NOMO-1 (cell line): ENCODE data around the gene NCOA7.
"Not testable (repeated sequence)": the region's sequence is repeated elsewhere in the genome, so short reads cannot be mapped to it uniquely, and the experiment has no call there.

ENCODE experiments used
- DNase-seq, 2 experiments: peaks; one replicate each; lab custom pipeline; 2025; ENCODE audit not compliant: unreplicated experiment in 2 of 2; lab: John Stamatoyannopoulos, UW

NCOA7 gene

DNA sequence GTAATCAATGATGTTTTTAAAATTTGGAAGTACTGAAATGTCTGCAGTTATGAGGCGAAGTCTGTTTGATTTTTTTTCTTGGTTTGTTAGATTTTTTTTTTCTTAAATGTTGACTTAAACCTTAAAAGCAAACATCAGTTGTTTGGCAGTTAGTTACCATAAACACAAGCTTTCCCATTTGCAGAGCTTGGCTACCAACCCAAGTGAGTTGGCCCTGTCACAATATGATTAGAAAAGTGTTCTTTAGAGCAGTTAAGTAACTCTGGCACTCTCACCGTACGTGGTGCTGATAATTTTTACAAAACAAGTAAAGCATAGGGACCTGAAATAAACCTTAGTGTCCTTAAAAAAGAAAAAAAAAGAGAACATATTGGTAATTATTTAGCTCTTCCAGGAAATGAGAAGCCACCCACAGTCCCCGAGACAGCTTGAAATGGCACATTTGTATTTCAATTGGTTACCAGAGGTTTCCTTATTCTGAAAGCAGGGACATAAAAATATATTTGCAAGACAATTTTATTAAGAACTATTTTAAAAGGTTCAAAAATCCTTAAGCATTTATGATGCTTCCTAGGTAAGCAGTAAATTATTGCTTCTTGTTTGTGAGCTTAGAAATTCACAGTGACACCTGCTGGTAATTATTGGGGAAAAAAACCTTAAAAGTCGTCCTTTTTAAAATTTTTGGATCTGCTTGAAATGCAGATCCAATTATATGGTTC, 37.4 kb upstream of the NCOA7 start:
- peak in 1 of 2 experiments; percentile 28 for DNase-seq

DNA sequence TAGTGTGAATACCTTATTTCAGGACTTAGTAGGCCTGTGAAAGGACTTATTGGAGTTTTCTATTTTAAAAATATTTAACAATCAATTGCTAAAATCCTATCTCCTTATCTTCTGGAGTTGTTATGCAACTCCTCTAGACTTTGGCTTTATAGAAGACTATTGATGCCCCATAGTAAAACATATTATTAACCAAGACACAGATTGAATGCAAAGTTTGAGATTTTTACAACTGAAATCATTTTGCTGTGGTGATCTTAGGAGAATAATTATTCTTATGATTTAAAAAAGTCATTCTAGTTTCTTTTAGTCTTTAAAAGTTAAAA, 36.9 kb upstream of the NCOA7 start:
- DNase-seq: no peak

DNA sequence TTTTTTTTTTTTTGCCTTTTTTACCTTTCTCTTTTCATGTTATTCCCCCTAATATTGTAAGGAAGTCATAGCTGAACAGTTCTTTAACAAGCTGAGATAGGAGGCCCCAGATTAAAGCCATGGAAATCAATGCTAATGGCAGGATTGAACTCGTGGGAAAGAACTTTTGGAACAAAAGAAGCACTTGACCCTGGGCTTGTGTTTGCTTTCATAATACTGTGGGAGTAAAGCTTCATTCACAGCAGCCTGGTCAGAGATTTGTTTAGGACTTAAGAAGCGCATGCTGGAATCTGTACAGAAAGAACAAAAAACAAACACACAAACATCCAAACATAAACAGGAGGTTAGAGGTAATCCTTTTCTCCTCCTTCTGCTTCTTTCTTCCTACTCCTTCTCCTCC, 36.2 kb upstream of the NCOA7 start:
- DNase-seq: no peak

DNA sequence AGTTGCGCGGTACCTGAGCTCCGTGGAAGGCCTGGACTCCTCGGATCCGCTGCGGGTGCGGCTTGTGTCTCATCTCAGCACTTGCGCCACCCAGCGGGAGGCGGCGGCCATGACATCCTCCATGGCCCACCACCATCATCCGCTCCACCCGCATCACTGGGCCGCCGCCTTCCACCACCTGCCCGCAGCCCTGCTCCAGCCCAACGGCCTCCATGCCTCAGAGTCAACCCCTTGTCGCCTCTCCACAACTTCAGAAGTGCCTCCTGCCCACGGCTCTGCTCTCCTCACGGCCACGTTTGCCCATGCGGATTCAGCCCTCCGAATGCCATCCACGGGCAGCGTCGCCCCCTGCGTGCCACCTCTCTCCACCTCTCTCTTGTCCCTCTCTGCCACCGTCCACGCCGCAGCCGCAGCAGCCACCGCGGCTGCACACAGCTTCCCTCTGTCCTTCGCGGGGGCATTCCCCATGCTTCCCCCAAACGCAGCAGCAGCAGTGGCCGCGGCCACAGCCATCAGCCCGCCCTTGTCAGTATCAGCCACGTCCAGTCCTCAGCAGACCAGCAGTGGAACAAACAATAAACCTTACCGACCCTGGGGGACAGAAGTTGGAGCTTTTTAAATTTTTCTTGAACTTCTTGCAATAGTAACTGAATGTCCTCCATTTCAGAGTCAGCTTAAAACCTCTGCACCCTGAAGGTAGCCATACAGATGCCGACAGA, 31.4 kb upstream of the NCOA7 start:
- no peak for DNase-seq

DNA sequence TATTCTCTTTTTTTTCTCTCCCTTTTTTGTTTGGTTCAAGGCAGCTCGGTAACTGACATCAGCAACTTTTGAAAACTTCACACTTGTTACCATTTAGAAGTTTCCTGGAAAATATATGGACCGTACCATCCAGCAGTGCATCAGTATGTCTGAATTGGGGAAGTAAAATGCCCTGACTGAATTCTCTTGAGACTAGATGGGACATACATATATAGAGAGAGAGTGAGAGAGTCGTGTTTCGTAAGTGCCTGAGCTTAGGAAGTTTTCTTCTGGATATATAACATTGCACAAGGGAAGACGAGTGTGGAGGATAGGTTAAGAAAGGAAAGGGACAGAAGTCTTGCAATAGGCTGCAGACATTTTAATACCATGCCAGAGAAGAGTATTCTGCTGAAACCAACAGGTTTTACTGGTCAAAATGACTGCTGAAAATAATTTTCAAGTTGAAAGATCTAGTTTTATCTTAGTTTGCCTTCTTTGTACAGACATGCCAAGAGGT, 30.8 kb upstream of the NCOA7 start:
- DNase-seq: no peak

DNA sequence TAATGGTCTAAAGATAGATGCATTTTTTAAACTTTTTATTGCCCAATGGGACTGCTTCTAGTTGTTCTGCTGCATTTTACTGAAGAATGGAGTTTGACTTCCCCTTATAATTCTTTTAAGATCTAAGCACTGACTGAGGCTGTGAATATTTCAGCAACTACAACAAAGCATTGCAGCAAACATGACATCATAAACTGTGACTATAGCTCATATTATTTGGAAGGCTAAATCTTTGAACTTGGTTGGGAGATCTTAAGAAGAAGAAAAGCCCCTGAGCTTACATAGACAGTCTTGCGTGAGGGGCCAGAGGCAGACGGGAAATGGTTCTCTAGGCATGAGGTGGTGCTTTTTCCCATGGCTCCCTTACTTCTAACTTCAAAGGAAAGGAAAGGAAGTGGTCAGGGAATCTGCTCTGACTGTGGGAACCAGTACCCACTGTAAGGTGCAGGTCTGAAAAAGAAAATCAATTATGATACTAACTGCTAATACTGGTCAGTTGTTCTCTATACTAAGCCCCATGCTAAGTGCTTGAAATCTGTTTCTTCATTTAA, 26.6 kb upstream of the NCOA7 start:
- no peak for DNase-seq

DNA sequence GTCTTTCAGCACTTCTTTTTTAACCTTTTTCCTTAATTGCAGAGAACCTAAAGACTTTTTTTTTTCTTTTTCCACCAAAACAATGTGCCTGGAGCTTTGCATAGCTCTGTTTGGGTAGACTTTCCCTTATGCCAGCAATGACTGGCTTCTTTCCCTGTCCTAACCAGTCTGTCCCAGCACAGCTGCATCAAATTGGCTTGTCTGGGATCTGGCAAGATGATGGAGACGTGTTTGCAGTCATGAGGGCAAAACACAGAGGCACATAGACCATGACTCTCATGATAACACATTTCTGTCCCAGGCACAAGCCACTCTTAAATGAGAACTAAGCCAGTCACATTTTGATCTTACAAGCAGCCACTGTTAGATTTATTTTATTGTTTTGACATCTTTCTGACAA, 24.8 kb upstream of the NCOA7 start:
- no peak for DNase-seq

DNA sequence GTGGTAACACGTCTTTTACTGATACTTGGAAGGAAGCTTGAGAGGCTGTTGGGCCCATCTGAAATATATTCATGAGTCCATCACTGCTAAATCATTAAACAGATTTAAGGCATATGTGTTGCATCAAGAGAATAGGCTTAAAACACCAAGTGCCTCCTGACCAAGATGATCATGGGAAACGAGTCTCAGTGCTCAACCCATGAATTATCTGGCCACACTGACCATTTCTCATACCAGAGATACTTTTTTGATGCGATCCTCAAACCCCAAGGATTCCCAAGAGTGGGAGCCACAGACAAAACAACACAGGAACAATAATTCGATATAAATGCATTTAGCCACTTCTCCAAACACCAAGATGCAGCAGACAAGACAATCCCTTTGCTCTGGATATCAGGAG, 24.1 kb upstream of the NCOA7 start:
- DNase-seq: no peak

DNA sequence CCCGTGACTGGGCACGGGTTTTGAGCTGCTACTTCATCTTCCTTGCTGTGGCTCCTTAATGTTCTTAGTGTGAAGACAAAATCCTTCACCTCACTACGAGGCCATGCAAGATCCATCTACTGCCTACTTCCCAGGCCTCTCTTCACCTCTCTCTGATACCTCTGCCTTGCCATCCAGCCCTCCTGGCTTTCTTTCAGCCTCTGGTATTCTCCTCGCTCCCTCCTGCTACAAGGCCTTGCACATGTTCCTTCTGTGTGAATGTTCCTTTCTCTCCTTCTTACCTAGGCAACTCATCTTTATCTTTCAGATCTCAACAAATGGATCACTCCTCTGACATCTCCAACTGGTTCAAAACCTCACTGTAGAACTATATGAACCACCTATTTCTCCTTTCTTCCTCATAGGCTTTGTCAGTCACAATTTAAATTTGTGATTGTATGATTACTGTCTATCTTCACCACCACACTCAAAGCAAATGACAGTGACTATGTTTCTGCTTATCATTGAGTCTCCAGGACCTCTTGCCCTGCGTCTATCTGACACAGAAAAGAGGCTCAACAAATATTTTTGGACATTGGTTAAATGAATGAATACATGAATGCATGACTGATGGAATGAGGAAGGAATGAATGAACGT, 21.5 kb upstream of the NCOA7 start:
- DNase-seq: no peak

DNA sequence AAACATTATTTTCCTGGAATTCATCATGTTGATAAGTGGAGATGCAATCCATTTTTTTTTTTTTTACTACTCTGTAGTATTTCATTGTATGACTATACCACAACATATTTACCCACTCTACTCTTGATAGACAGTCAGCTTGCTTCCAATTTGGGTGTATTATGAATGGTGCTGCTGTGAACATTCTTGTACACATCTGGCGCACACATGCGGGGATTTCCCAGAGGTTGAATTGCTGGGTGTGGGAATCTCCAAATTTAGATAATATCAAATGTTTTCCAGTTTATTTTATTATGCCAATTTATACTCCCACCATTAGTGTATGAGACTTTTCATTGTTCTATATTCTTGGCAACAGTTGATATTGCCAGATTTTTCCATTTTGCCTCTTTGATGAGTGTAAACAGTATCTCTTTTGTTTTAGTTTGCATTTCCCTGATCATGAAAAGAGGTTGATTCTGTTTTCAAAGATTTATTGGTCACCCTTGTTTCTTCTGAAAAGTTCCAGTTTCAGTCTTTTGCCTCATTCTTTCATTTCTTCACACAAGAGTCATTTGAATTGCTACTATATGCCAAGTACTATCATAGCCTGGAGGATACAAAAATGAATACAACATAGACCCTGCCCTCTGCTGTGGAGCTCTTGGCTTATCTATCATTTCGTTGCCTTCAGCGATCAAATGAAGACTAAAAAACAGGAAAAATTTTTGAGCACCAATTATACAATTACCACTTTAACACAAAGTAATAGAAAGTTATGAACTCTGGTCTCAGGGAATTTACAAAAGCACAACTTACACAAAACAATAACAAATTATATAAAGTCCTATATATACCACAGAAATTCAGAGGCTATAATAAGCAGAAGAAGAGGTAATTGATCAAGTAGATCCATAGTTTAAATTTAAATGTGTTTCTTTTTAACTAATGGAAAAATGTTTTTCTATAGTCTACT, 17.1 kb upstream of the NCOA7 start:
- DNase-seq: no peak

DNA sequence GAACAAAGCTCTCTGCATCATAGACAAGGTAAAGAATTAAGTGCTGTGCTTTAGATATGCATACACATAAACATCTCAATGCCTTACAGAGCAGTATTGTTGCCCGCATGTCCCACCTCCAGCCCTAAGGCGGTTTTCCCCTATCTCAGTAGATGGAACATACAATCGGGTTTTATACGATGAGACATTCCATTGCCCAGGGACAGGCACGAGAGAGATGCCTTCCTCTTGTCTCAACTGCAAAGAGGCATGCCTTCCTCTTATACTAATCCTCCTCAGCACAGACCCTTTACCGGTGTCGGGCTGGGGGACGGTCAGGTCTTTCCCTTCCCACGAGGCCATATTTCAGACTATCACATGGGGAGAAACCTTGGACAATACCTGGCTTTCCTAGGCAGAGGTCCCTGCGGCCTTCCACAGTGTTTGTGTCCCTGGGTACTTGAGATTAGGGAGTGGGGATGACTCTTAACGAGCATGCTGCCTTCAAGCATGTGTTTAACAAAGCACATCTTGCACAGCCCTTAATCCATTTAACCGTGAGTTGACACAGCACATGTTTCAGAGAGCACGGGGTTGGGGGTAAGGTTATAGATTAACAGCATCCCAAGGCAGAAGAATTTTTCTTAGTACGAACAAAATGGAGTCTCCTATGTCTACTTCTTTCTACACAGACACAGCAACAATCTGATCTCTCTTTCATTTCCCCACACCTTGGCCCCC, 14.5 kb upstream of the NCOA7 start:
- not testable (repeated sequence) for DNase-seq

DNA sequence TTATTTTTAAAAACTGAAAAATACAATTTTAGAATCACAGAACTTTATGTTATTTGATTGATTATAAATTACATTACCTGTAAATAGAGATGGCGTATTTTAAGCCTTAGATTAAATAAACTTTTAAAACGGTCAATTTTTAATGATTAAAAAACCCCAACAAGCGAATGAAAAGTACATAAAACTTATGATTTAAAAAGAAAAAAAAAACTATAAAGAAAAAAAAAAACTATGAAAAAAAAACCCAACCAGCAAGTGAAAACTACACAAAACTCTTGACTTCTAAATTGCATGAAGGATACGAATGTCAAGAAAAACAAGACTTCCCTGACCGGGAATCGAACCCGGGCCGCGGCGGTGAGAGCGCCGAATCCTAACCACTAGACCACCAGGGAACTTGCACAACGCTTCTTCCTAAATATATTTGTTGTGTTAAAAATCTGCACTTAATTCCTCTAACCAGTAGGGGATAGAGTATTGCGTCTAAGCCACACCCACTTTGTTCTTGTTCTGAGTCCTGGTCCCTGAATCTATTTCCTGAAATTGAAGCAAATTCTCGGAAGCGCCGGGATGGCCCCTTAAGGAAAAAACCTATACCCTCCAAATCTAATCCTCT, 10.7 kb upstream of the NCOA7 start:
- DNase-seq: peak; percentile 79 to 94

DNA sequence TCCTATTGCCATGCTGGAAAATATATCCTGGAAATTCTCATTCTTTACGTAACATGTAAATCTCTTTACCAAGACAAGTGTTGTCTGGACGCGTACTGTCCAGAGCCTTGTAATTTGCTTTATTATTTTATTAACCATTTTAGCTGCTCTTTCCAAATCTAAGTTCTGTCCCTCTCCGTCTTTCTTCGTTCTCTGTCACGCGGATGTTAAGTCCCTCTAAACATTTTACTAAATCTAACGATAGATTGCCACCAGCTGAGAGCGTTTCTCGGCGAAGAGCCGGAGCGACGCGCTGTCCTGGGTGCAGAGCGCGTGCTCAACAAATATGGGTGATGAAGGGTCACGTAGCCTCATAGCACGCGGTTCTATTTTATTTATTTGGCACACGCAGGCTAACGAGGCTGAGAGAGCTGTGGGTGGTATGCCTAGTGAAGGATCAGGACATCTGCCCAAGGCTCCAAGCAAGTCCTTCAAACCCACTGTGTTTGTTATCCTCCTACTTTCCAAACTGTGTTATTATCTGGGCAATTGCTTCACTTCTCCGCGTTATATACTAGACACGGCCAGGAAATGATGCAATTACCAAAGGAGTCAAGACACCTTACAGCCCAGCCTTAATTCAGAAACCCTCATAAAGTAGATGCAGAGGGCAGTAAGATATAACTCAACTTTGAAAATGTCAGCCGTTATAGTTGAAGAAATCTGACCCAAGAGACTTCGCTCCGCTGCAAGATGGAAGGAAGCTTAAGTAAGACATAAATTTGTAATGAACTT, 10.0 kb upstream of the NCOA7 start:
- DNase-seq: peak; percentile 60 to 94

DNA sequence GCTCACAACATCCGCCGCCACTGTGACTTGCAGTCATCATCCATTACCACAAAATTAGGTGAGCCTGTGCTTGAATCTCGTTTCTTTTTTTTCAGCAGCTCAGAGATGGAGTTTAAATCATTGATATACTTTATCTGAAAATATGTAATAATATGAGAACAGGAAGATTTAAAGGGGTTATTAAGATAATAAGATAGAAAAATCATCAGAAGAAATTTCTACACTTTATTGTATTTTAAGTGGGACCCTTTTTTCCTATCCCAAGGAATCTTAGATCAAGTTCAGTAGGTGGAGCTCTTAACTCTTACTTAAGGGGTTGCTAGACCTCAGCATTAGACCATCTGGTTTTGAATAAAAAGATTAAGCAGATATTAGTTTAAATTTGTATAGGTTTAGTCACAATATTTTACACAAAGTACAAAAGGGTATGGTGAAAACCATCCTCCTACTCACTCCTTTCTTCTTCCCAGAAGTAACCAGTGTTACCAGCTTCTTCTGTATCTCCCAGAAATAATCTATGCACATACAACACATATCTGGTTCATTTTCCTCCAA, 9.4 kb upstream of the NCOA7 start:
- no peak for DNase-seq

DNA sequence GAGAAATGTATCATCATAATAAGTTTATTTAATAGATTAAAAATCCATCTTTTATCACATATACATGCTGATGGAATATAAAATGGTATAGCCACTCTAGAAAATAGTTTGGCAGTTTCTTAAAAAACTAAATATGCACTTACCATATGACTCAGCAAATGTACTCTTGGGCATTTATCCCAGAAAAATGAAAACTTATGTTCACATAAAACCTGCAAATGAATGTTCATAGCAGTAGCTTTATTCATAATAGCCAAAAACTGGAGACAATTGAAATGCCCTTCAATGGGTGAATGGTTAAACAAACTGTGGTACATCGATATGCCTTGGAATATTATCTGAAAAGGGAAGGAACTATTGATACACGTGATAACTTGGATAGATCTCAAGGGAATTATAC, 6.4 kb upstream of the NCOA7 start:
- DNase-seq: no peak

DNA sequence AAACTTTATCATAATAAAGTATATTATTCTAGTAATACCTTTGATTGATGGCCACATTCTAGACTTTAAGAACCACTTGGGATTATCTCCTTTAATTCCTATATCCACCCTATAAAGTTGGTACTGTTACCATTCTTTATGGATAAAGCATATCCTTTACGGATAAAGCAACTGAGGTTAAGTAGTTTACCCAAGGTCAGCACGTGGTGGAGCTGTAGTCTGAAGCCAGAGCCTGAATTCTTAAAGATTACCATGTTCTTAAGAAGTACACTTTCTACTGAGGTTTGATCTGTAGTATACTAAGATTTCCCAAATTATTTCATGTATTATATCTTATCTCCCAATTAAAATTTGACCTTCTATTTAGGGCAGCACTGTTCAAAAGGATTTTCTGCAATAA, 3.0 kb upstream of the NCOA7 start:
- DNase-seq: peak in 1 of 2 experiments; percentile 19

DNA sequence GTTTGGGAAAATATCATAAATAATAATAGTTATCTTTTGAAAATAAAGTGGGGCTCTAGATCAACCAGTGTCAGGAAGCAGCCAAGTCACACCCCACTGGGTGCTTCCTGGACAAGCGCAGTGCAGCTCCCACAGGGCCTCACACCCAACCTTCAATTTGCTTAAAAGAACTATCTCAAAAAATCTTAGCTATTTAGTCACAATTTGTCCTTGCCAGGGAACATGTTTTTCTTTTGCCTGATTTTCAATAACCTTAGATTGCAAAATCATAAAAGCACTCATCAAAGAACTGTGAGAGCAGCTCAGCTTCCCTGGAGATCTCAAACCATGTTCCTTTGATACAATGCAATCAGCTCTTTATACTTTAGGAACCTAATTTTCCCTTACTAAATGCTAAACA, 1.6 kb upstream of the NCOA7 start:
- DNase-seq: no peak

DNA sequence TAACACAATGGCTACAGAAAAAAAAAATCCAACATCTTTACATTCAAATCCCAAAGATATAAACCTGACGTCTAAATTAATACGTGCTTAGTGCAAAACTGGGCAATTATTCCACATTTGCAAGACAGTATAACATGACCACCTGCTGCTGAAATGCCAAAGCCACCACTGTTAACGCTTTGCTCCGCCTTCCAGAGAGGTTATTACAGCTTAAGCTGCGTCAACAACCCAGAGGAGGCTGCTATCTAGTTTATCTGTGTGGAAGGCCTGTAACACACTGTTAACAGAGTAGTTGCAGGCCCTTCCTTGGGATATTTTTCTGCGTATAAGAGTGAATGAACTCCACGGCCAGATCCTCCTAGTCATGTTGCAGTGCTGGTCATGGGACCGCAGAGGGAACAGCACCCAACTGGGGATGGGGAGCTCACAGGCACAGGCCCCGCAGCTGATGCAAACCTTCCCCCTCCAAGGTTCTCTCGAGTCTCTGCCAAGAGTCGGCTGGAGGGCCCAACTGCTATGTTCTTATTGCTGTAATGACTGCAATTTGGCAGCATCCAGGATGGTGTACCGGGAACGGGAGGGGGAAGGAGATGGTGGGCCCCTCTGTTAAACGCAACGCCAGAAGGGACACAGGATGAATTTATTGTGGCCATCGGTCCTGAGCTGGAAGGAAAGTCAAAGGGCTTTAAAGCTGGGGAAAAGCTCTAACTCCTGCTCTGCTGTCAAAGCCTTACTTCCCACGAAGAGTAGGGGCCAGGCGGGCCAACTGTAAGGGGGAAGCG, 993 bp upstream of the NCOA7 start:
- no peak for DNase-seq
